ENCODE results near the gene HPGD. TPM values are rescaled to one million over a fixed set of nuclear protein-coding genes. Genes with fewer than 3 reads are reported as not detected.

The HPGD gene
- total RNA-seq, 1 donor = 10.5 TPM

DNA sequence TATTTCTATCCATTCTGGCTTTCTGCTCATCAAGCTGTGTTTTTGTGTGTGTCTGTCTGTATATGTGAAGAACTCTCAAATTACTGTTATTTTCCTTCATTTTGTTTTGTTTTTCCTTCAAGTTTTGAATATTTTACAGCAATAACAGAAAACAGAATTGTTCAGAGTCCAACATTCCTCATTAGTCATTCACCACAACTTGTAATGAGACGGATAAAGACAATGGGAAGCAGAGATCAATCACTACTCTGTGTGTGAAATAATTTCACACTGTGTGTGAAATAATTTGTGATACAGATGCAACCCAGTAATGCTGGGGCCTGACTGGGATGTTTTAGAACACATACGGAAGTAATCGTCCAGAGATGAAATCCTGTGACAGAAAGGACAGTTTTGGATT is 55.2 kb downstream of the HPGD start:
- H3K27me3 ChIP-seq (ENCODE audit: insufficient read depth, low read length) = no peaks in the 10 kb centered on the region
- no peak overlapping the region for H3K4me3 ChIP-seq (ENCODE audit: low read length)
- H3K9me3 ChIP-seq (ENCODE audit: low read depth, low read length) = no peaks in the 10 kb centered on the region
- H3K4me1 ChIP-seq (ENCODE audit: insufficient read depth, low read length) = no peaks in the 10 kb centered on the region

DNA sequence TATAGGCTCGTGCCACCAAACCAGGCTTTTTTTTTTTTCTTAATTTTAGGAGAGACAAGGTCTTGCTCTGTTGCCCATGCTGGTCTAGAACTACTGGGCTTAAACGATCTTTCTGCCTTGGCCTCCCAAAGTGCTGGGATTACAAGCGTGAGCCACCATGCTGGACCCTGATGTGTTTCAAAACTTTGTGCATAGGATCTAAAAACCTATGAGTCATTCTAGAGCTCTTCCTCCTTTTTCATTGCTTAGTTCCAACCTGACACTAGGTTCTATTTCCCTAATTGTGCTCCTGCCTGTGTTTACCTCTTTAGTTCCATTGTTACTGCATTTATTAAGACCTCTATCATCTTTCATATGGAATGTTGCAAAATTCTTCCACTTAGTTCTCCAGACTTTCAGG is 57.3 kb downstream of the HPGD start:
- Histone ChIP-seq H3K9me3 (ENCODE audit: low read depth, low read length) (no peaks in the 10 kb centered on the region), H3K4me3 (ENCODE audit: low read length) (no peak overlapping the region), H3K27me3 (ENCODE audit: insufficient read depth, low read length) (no peaks in the 10 kb centered on the region), H3K4me1 (ENCODE audit: insufficient read depth, low read length) (no peaks in the 10 kb centered on the region)

DNA sequence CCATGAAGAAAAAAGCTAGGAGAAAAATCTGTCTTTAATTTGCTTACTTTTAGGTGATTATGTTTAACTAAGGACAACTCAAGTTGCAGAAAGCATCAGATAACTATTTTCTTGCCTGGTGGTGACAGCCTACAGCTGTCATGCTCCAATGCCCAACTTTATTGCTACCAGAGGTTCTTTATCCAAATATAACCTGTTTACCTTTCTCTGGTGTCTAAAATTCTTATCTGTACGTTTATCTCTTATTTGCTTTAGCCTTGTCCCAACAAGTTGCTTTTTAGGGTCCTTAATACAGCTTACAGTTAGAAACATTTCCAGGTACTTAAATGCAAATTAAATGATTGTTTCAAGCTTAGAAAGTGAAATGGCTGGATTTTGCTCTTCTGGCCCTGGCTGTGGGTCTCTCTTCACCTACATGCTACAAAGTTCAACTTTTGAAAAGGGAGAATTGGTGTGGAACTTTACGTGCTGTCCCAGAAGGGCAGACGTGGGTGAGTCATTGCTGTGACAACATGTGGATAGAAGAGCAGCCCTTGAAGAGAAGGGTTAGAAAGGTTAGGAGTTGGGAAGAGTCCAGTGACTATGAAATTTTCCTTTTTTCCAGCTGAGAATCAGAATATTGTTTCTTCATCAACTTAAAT is 60.7 kb downstream of the HPGD start:
- H3K4me1 ChIP-seq (ENCODE audit: insufficient read depth, low read length) = no peaks in the 10 kb centered on the region
- H3K4me3 ChIP-seq (ENCODE audit: low read length) = no peak overlapping the region
- no peaks in the 10 kb centered on the region for H3K9me3 ChIP-seq (ENCODE audit: low read depth, low read length)
- no peaks in the 10 kb centered on the region for H3K27me3 ChIP-seq (ENCODE audit: insufficient read depth, low read length)

DNA sequence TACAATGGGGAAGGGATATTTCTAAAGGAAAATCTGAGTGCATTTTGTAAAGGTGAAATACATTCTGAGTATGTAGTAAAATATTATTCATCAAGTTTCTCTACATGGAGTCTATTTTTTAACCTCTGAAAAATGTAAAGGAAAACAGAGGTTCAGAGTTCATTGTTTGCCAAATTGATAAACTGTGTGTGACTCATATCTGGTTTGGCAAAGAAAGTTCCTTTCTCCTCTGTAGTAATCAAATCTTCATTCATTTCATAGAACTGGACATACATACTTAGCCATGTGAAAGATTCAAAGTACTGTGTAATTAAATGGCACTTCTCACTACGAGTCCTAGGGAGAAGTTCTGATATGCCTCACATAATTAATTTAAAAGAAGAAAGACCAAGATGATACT is 61.6 kb downstream of the HPGD start:
- no peaks in the 10 kb centered on the region for H3K4me1 ChIP-seq (ENCODE audit: insufficient read depth, low read length)
- H3K4me3 ChIP-seq (ENCODE audit: low read length) = no peak overlapping the region
- no peaks in the 10 kb centered on the region for H3K9me3 ChIP-seq (ENCODE audit: low read depth, low read length)
- no peaks in the 10 kb centered on the region for H3K27me3 ChIP-seq (ENCODE audit: insufficient read depth, low read length)

DNA sequence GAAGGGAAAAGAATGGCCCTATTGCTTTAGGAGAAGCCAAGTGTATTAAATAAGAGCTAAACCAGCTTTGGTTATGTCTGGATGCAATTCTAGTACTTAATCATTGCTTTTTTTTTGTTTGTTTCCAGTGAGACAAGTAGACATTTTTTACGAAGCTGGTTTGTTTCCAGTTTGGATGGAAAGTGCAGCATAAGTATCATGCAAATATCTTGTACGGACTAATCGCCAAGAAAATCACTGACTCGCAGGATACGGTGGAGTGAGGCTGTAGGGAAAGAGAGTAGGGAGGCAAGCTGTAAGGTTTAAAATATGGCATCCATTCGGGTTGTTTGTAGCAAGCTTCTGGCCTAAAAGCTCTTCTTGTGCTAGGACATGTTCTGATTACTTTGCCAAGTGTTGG is 64.8 kb downstream of the HPGD start:
- Histone ChIP-seq H3K9me3 (ENCODE audit: low read depth, low read length) (no peaks in the 10 kb centered on the region), H3K4me3 (ENCODE audit: low read length) (no peak overlapping the region), H3K4me1 (ENCODE audit: insufficient read depth, low read length) (no peaks in the 10 kb centered on the region), H3K27me3 (ENCODE audit: insufficient read depth, low read length) (no peaks in the 10 kb centered on the region)

DNA sequence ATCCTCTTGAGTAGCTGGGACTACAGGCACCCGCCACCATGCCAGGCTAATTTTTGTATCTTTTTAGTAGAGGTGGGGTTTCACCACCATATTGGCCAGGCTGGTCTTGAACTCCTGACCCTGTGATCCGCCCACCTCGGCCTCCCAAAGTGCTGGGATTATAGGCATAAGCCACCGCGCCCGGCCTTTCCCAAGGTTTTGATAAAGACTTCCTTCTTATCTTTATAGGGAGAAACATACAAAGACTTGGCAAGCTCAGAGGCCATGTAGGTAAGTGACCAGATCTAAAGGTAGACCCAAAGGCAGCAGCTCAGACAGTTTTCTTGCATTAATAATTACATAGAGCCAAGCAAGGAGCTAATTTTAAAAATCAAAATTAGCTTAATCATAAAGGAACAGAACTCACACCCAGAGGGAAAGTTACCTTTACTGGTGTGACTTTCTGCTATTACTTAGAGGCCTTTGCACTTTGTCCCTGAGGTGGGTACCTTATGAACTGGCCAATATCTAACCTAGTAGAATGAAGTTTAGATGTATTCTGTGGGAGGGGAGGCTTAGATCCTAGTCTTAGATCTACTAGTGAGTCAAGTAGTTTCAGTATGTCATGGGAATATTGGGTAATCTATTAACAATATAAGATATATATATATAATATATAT is 67.3 kb downstream of the HPGD start:
- Histone ChIP-seq H3K4me1 (ENCODE audit: insufficient read depth, low read length) (no peaks in the 10 kb centered on the region), H3K9me3 (ENCODE audit: low read depth, low read length) (no peaks in the 10 kb centered on the region), H3K27me3 (ENCODE audit: insufficient read depth, low read length) (no peaks in the 10 kb centered on the region), H3K4me3 (ENCODE audit: low read length) (no peak overlapping the region)

DNA sequence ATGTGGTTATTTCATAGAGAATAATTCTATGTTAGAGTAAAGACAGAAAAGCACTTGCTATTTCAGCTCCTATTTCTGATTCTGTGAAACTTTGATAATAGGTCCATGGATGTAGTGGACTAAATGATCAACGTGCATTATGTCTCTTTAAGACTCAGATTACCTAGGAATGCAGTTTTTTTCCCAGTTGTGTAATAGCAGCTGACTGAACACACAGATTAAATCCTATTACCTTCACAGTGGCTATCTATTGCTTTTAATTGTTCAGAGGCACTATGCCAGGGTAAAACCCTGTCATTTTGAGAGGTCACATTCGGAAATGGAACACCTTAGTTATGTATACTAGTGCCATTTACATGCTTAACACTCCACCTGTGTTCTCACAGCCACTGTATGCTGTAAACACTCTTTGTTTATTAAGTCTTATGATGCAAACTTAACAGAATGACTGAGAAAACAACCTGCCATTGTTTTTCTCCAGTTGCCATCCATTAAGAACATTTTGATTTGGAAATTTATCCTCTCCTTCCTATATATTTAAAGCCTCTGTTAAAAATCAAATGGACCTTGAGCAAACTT is 70.5 kb downstream of the HPGD start:
- H3K4me1 ChIP-seq (ENCODE audit: insufficient read depth, low read length) = no peaks in the 10 kb centered on the region
- no peaks in the 10 kb centered on the region for H3K27me3 ChIP-seq (ENCODE audit: insufficient read depth, low read length)
- H3K4me3 ChIP-seq (ENCODE audit: low read length) = no peak overlapping the region
- no peaks in the 10 kb centered on the region for H3K9me3 ChIP-seq (ENCODE audit: low read depth, low read length)

DNA sequence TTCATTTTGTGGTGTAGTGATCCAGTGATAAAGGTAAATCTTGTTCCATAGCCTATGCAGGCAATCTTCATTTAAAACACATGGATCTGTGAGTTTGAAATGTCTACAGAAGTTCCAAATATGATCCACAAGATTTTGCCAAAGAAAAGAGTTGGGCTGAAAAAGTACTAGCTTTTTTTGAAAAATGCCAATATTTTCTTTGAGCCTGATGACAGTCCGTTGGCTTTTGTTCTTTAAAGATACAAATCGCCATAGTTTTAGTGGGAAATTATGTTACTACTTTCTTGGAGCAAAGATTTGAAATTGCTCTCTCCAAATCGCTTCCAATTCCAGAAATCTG is 71.5 kb downstream of the HPGD start:
- Histone ChIP-seq H3K4me3 (ENCODE audit: low read length) (no peak overlapping the region), H3K9me3 (ENCODE audit: low read depth, low read length) (no peaks in the 10 kb centered on the region), H3K4me1 (ENCODE audit: insufficient read depth, low read length) (no peaks in the 10 kb centered on the region), H3K27me3 (ENCODE audit: insufficient read depth, low read length) (no peaks in the 10 kb centered on the region)

DNA sequence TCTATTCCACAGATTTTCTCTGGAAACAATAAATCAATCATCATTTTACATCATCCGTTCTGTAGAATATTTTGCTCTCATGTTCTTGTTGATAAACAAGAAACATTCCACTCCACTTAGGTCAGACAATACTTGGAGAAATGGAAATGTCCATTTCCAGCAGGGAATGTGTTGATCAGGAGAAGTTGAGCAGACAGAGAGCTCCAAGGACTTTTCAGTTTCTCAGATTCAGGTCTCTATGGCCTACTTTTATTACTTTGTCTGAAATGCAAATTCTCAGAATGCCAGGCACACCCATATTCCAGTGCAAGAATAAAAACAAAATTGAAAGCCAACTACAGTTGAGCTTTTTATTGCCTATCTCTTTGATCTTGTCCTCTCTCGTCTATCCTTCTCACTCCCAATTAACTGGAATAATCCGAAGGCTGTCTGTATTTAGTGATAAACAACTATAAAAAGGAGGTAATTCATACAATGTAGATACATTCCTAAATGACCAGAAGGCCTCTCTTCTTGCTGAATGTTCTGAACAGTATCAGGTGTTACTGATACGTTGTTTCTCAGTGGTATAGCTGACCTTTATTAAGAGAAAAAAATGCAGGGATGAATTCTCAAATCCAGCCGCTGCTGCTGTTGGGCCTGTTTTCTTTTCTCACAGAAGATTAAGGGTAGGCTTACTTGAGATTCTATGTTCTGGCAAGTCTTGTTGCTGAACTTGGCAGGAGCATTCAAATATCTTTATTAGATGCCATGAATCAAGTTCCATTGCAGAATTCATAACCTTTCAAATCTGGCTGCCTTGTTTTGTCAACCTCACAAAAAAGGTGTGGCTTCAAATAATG is 72.1 kb downstream of the HPGD start:
- H3K4me3 ChIP-seq (ENCODE audit: low read length) = no peak overlapping the region
- H3K4me1 ChIP-seq (ENCODE audit: insufficient read depth, low read length) = no peaks in the 10 kb centered on the region
- H3K27me3 ChIP-seq (ENCODE audit: insufficient read depth, low read length) = no peaks in the 10 kb centered on the region
- no peaks in the 10 kb centered on the region for H3K9me3 ChIP-seq (ENCODE audit: low read depth, low read length)

DNA sequence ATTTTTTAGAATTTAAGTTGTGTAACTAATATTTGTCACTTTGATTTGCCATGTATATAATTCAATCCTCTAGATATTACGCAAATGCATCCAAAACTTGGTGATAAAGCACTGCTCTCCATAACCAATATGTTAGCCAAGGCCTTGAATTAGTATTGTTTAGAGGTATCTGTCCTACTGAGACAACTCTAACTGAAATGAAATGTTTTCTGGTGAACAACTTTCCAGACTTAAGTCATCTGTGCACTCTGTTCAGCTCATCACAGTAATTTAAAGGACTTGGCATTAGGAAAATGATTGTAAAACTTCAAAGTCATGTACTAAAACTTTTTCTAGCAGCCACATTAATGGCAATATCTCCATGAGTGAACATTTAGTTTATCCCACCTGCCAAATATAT is 73.1 kb downstream of the HPGD start:
- H3K4me3 ChIP-seq (ENCODE audit: low read length) = no peak overlapping the region
- no peaks in the 10 kb centered on the region for H3K4me1 ChIP-seq (ENCODE audit: insufficient read depth, low read length)
- H3K9me3 ChIP-seq (ENCODE audit: low read depth, low read length) = no peaks in the 10 kb centered on the region
- H3K27me3 ChIP-seq (ENCODE audit: insufficient read depth, low read length) = no peaks in the 10 kb centered on the region

DNA sequence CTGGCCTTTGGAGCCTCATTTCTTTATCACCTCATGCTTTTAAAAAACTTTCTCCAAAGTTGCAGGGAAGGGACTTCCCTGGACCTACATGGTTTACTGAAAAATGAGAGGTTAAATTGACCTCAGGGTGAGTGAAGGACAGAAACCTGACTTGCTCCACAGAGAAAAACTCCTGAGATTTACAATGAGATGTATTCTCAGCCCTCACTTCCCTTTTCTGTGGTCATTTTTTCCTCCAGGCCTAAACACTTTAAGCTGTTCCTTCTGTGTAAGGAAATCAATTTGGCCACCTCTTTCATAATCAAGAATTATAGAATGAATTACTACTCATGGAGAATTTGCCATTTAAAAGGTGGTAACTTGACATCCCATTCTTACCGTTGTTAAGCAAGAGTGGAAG is 77.9 kb downstream of the HPGD start:
- no peak overlapping the region for H3K4me3 ChIP-seq (ENCODE audit: low read length)
- H3K4me1 ChIP-seq (ENCODE audit: insufficient read depth, low read length) = no peaks in the 10 kb centered on the region
- H3K9me3 ChIP-seq (ENCODE audit: low read depth, low read length) = no peaks in the 10 kb centered on the region
- H3K27me3 ChIP-seq (ENCODE audit: insufficient read depth, low read length) = no peaks in the 10 kb centered on the region

Other genes with a start within 250 kb of the HPGD start
- 35.9 TPM for gene FBXO8, start 238.8 kb downstream of the HPGD start, total RNA-seq
- 14.1 TPM for gene CEP44, start 238.6 kb downstream of the HPGD start, total RNA-seq

All from mononuclear cell (primary cell).